Neural cell (in vitro differentiated cells): ENCODE measurements around the gene MRC2. TPM values are rescaled to one million over a fixed set of nuclear protein-coding genes. Genes with fewer than 3 reads are reported as not detected.

ENCODE experiments used
- H2AFZ ChIP-seq: fragments of 200-600, 300-800 bp; sonication (generic), shearing (Covaris generic); 2 replicates; pipeline ENCODE4 v1.6.0; 2014; ENCODE audit warnings: low read depth, mild to moderate bottlenecking, antibody characterized with exemption, low read length, moderate library complexity
- H3F3A ChIP-seq: fragments of 200-600 bp; shearing (Covaris generic); 2 replicates; pipeline ENCODE4 v1.6.1; 2016; ENCODE audit warnings: mild to moderate bottlenecking, moderate library complexity, mixed read lengths, antibody characterized with exemption, low read length; ENCODE audit not compliant: insufficient read depth, poor library complexity, severe bottlenecking
- H3K27ac ChIP-seq: fragments of 200-600, 300-800 bp; sonication (generic), shearing (Covaris generic); 2 replicates; pipeline ENCODE4 v1.5.1; 2014; ENCODE audit warnings: mild to moderate bottlenecking, low read length, moderate library complexity
- H3K27me3 ChIP-seq: fragments of 300-800, 200-600 bp; sonication (generic), shearing (Covaris generic); 2 replicates; pipeline ENCODE4 v1.6.0; 2014; ENCODE audit warnings: mild to moderate bottlenecking, low read depth, low read length, moderate library complexity; ENCODE audit not compliant: insufficient read depth
- H3K36me3 ChIP-seq: fragments of 300-800, 200-600 bp; sonication (generic), shearing (Covaris generic); 2 replicates; pipeline ENCODE4 v1.5.1; 2014; ENCODE audit warnings: mild to moderate bottlenecking, antibody characterized with exemption, low read length, moderate library complexity; ENCODE audit not compliant: insufficient read depth
- H3K4me2 ChIP-seq: fragments of 300-800, 200-600 bp; sonication (generic), shearing (Covaris generic); 2 replicates; pipeline ENCODE4 v1.6.0; 2014; ENCODE audit warnings: mild to moderate bottlenecking, low read length
- H3K4me3 ChIP-seq: fragments of 300-800, 200-600 bp; sonication (generic), shearing (Covaris generic); 2 replicates; pipeline ENCODE4 v1.5.1; 2014; ENCODE audit warnings: mild to moderate bottlenecking, low read length, moderate library complexity
- H3K79me2 ChIP-seq: fragments of 200-600 bp; shearing (Covaris generic); replicated peaks from 2 replicates; pipeline ENCODE4 v1.6.0; 2014; ENCODE audit warnings: mild to moderate bottlenecking, low read length, moderate library complexity; ENCODE audit not compliant: insufficient read depth
- H3K9ac ChIP-seq: fragments of 300-800, 200-600 bp; sonication (generic), shearing (Covaris generic); 2 replicates; pipeline ENCODE4 v1.6.1; 2016; ENCODE audit warnings: mild to moderate bottlenecking, low read length, mixed read lengths
- H3K9me2 ChIP-seq: fragments of 200-600 bp; shearing (Covaris generic); 2 replicates; pipeline ENCODE4 v1.6.1; 2016; ENCODE audit warnings: mild to moderate bottlenecking, low read length, mixed read lengths; ENCODE audit not compliant: insufficient read depth
- H3K9me3 ChIP-seq: fragments of 200-600, 300-800 bp; sonication (generic), shearing (Covaris generic); 2 replicates; pipeline ENCODE4 v1.6.1; 2016; ENCODE audit warnings: mild to moderate bottlenecking, mixed run types, low read length, moderate library complexity, mixed read lengths
- H4K20me1 ChIP-seq: fragments of 200-600 bp; shearing (Covaris generic); 2 replicates; pipeline ENCODE4 v1.6.1; 2016; ENCODE audit warnings: mild to moderate bottlenecking, mixed run types; ENCODE audit not compliant: insufficient read depth
- CTCF ChIP-seq: fragments of 450-650 bp; IDR thresholded peaks from 2 replicates; pipeline ENCODE4 v1.5.1; 2014; ENCODE audit warnings: antibody characterized with exemption, mild to moderate bottlenecking, moderate library complexity; ENCODE audit not compliant: poor library complexity, severe bottlenecking
- EP300 ChIP-seq: fragments of 450-650 bp; conservative IDR thresholded peaks from 2 replicates; pipeline ENCODE4 v1.6.1; 2014; ENCODE audit warnings: antibody characterized with exemption, mild to moderate bottlenecking, moderate library complexity; ENCODE audit not compliant: poor library complexity, severe bottlenecking
- EZH2 ChIP-seq: fragments of 200-600, 300-800 bp; shearing (Covaris generic), sonication (generic); IDR thresholded peaks from 2 replicates; pipeline ENCODE4 v1.6.1; 2014; ENCODE audit warnings: antibody characterized with exemption, low read length, borderline replicate concordance, mild to moderate bottlenecking; ENCODE audit not compliant: insufficient read depth, poor library complexity, severe bottlenecking
- MXI1 ChIP-seq: fragments of 450-650 bp; conservative IDR thresholded peaks from 2 replicates; pipeline ENCODE4 v1.6.1; 2014; ENCODE audit warnings: antibody characterized with exemption, mild to moderate bottlenecking; ENCODE audit not compliant: poor library complexity, severe bottlenecking
- POLR2AphosphoS5 ChIP-seq: IDR thresholded peaks from 2 replicates; pipeline ENCODE4 v1.6.1; 2012
- RAD21 ChIP-seq: fragments of 450-650 bp; conservative IDR thresholded peaks from 2 replicates; pipeline ENCODE4 v1.6.1; 2014; ENCODE audit warnings: antibody characterized with exemption, mild to moderate bottlenecking, moderate library complexity
- REST ChIP-seq: IDR thresholded peaks from 2 replicates; pipeline ENCODE4 v1.6.1; 2012; ENCODE audit warnings: borderline replicate concordance
- SMC3 ChIP-seq: fragments of 450-650 bp; conservative IDR thresholded peaks from 2 replicates; pipeline ENCODE4 v1.6.1; 2014; ENCODE audit warnings: antibody characterized with exemption, mild to moderate bottlenecking, moderate library complexity; ENCODE audit not compliant: poor library complexity
- TAF1 ChIP-seq: IDR thresholded peaks from 2 replicates; pipeline ENCODE4 v1.6.1; 2012; ENCODE audit warnings: low read depth
- polyA plus RNA-seq: library from polyadenylated mRNA; depleted of rRNA; stranded (reverse); fragments of >200 nt; gene quantifications from 2 replicates; pipeline ENCODE4 v1.2.3, GENCODE V29; 2014

Gene MRC2
- polyA plus RNA-seq, 1 donor from 2014 or later, result 0.36 TPM

DNA sequence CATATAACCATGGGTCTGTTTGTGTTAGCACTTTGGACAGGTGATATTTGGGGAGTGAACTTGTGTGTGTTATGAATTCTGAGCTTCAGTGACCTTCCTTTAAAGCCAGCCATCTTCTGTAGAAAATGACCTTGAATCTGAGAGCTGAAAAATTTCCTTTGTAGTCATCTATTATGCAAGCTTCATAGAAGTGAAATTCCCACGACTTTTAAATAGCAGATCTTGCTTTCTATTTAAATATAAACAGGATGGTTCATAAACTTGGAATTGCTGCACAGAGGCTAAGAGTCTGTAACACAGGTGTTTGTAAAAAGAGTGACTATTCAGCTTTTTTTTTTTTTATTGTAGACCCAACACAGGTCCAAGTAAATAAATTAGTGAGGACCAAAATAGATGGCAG, 95.2 kb downstream of the MRC2 start:
- H3K27ac ChIP-seq, result no peak overlapping the region
- H3K9me3 ChIP-seq, result no peaks in the 10 kb centered on the region
- H3K36me3 ChIP-seq, result no peaks in the 10 kb centered on the region
- no peaks in the 10 kb centered on the region for H4K20me1 ChIP-seq
- TF ChIP-seq MXI1, result no peak
- no peak for TF ChIP-seq CTCF
- TF ChIP-seq RAD21, result no peak
- no peak for TF ChIP-seq EP300
- TF ChIP-seq TAF1, result no peak
- TF ChIP-seq SMC3, result no peak
- TF ChIP-seq REST, result no peak
- TF ChIP-seq EZH2, result no peak
- TF ChIP-seq POLR2AphosphoS5, result no peak
- H3K9ac ChIP-seq, result no peak overlapping the region
- no peak overlapping the region for H2AFZ ChIP-seq
- no peaks in the 10 kb centered on the region for H3F3A ChIP-seq
- H3K79me2 ChIP-seq, result no peaks in the 10 kb centered on the region
- H3K9me2 ChIP-seq, result no peaks in the 10 kb centered on the region
- H3K4me2 ChIP-seq, result no peak overlapping the region
- H3K4me3 ChIP-seq, result no peak overlapping the region
- H3K27me3 ChIP-seq, result no peaks in the 10 kb centered on the region

DNA sequence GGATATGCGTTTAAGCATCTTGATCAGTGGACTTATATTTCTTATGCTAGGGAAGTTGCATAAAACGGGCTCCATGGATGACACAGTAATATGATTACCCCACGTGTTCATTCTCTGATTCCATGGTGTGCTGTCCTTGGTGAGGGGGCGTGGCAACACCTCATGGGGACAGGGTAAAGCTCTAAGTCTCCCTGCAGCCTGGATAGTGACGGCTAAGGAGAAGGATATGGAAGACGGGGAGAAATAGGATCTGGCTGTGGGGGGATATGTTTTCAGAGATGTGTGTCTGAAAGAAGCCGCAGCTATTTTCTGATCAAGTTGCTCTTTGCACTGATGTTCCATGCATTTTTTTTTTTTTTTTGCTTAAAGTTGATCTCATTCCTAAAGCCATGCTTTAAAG, 96.4 kb downstream of the MRC2 start:
- Histone ChIP-seq H3K79me2 (no peaks in the 10 kb centered on the region), H3K27me3 (no peaks in the 10 kb centered on the region), H3F3A (no peaks in the 10 kb centered on the region), H3K4me2 (no peak overlapping the region), H2AFZ (no peak overlapping the region), H4K20me1 (no peaks in the 10 kb centered on the region), H3K4me3 (no peak overlapping the region), H3K36me3 (no peaks in the 10 kb centered on the region), H3K9me3 (no peaks in the 10 kb centered on the region), H3K9me2 (no peaks in the 10 kb centered on the region), H3K9ac (no peak overlapping the region), H3K27ac (no peak overlapping the region)
- TF ChIP-seq RAD21, result no peak
- no peak for TF ChIP-seq TAF1
- no peak for TF ChIP-seq POLR2AphosphoS5
- no peak for TF ChIP-seq SMC3
- TF ChIP-seq REST, result no peak
- TF ChIP-seq CTCF, result no peak
- no peak for TF ChIP-seq MXI1
- no peak for TF ChIP-seq EZH2
- TF ChIP-seq EP300, result no peak
